ENCODE data around the gene HIP1R.

Gene HIP1R

GRCh38 chr12:122830517-122831214 is 4.6 kb upstream of the HIP1R start (continued):
- TF ChIP-seq ZNF10 (tag by site-specific recombination; IDR thresholded peaks at IDR 0.05): peak; percentile 48; the same call in 1 of the 2 replicates
- TF ChIP-seq ZNF274 (IDR thresholded peaks at IDR 0.05; ENCODE audit: low read length): no peak
- no peak for TF ChIP-seq ZNF274 (tag by site-specific recombination; IDR thresholded peaks at IDR 0.05; ENCODE audit: borderline replicate concordance)

DNA sequence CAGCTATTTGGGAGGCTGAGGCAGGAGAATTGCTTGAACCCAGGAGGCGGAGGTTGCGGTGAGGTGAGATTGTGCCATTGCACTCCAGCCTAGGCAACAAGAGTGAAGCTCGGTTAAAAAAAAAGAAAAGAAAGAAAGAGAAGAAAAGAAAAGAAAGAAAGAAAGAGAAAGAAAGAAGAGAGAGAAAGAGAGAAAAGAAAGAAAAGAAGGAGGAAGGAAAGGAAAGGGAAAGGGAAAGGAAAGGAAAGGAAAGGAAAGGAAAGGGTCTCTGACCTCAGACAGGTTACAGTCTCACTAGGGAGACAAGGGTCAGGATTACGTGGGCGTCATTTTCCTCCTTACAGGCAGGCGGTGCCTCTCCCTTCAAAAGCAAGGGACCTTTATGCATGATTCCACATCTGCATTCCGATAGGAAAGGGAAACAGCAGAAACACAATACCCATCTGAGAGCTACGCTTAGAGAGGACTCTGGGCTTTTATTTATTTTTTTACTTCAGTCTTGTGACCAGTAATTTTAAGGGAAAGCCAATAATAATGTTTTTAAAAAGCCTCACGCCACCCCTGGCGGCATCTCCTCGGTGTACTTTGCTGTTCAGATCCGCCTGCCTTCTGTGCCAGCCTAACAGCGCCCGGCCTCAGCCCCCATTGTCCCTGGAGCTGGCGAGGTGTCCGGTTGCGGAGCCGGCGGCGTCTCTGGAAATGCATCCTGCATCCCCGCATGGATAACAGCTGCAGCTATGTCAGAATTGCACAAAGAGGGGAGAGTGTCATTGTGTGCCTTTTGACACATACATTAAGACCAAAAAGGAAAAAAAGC is 945 bp upstream of the HIP1R start:
- H3K27ac ChIP-seq (ENCODE audit: extremely low read depth, low read depth, low read length): peak overlapping the region; percentile 34; the same call in 1 of the 2 replicates
- POLR2A ChIA-PET: interaction anchor here (0.6 to 1.2 kb wide), 4 partner anchors 8 to 365 kb away, joined by 3 to 5 read pairs (median 4); no protein-coding TSS in a partner anchor
- TF ChIP-seq ZNF843 (tag by site-specific recombination; IDR thresholded peaks at IDR 0.05) (0 out of 2 replicates have a peak, but pooled peaks have one; percentile 18), ZNF335 (tag by site-specific recombination; conservative IDR thresholded peaks at IDR 0.05) (peak; percentile 93), ZNF544 (tag by site-specific recombination; IDR thresholded peaks at IDR 0.05) (no peak), GLI4 (tag by site-specific recombination; IDR thresholded peaks at IDR 0.05) (no peak), BCL11A (tag by site-specific recombination; IDR thresholded peaks at IDR 0.05; ENCODE audit: low read depth) (peak; percentile 43; the same call in 1 of the 2 replicates), HOXC10 (CRISPR knock-in tag; IDR thresholded peaks at IDR 0.05) (no peak), ZNF777 (tag by site-specific recombination; IDR thresholded peaks at IDR 0.05; ENCODE audit: borderline replicate concordance) (no peak), ZSCAN4 (tag by site-specific recombination; IDR thresholded peaks at IDR 0.05) (peak; percentile 84; the same call in 1 of the 2 replicates), ZNF654 (tag by site-specific recombination; IDR thresholded peaks at IDR 0.05; ENCODE audit: low read depth) (peak; percentile 2), ZEB2 (tag by site-specific recombination; IDR thresholded peaks at IDR 0.05) (peak; percentile 22; the same call in 1 of the 2 replicates), HOXA7 (CRISPR knock-in tag; IDR thresholded peaks at IDR 0.05; ENCODE audit: borderline replicate concordance) (no peak), SP2 (tag by site-specific recombination; IDR thresholded peaks at IDR 0.05) (peak; percentile 27; the same call in 1 of the 2 replicates), ZNF433 (tag by site-specific recombination; IDR thresholded peaks at IDR 0.05; ENCODE audit: low read depth) (no peak), ZNF37A (tag by site-specific recombination; IDR thresholded peaks at IDR 0.05) (no peak), ZNF366 (tag by site-specific recombination; conservative IDR thresholded peaks at IDR 0.05) (peak; percentile 96), ZXDB (tag by site-specific recombination; IDR thresholded peaks at IDR 0.05) (peak; percentile 56; the same call in 1 of the 2 replicates), KLF8 (tag by site-specific recombination; IDR thresholded peaks at IDR 0.05) (peak; percentile 41; the same call in 1 of the 2 replicates), ZNF23 (tag by site-specific recombination; IDR thresholded peaks at IDR 0.05; ENCODE audit: borderline replicate concordance) (no peak), ZBTB21 (tag by site-specific recombination; IDR thresholded peaks at IDR 0.05) (peak; percentile 37; the same call in 1 of the 2 replicates), CTCF (tag by site-specific recombination; IDR thresholded peaks at IDR 0.05) (peak; percentile 44; the same call in 1 of the 2 replicates), ZNF571 (tag by site-specific recombination; IDR thresholded peaks at IDR 0.05) (no peak), ZNF558 (tag by site-specific recombination; IDR thresholded peaks at IDR 0.05) (no peak)
- TF ChIP-seq, protein P1, sequence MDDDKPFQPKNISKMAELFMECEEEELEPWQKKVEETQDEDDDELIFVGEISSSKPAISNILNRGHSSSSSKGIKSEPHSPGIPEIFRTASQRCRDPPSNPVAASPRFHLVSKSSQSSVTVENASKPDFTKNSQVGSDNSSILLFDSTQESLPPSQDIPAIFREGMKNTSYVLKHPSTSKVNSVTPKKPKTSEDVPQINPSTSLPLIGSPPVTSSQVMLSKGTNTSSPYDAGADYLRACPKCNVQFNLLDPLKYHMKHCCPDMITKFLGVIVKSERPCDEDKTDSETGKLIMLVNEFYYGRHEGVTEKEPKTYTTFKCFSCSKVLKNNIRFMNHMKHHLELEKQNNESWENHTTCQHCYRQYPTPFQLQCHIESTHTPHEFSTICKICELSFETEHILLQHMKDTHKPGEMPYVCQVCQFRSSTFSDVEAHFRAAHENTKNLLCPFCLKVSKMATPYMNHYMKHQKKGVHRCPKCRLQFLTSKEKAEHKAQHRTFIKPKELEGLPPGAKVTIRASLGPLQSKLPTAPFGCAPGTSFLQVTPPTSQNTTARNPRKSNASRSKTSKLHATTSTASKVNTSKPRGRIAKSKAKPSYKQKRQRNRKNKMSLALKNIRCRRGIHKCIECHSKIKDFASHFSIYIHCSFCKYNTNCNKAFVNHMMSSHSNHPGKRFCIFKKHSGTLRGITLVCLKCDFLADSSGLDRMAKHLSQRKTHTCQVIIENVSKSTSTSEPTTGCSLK (tag by site-specific recombination; IDR thresholded peaks at IDR 0.05): no peak
- TF ChIP-seq, protein P2, sequence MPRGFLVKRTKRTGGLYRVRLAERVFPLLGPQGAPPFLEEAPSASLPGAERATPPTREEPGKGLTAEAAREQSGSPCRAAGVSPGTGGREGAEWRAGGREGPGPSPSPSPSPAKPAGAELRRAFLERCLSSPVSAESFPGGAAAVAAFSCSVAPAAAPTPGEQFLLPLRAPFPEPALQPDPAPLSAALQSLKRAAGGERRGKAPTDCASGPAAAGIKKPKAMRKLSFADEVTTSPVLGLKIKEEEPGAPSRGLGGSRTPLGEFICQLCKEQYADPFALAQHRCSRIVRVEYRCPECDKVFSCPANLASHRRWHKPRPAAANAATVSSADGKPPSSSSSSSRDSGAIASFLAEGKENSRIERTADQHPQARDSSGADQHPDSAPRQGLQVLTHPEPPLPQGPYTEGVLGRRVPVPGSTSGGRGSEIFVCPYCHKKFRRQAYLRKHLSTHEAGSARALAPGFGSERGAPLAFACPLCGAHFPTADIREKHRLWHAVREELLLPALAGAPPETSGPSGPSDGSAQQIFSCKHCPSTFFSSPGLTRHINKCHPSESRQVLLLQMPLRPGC (tag by site-specific recombination; IDR thresholded peaks at IDR 0.05): 0 out of 2 replicates have a peak, but pooled peaks have one; percentile 34

More for the DNA sequence above, 945 bp upstream of the HIP1R start:
- peaks cover 9% of the 10 kb centered on the region for H3K4me1 ChIP-seq (ENCODE audit: control insufficient read depth, insufficient read depth, low read length)
- peaks cover 0 to 3% of the 10 kb centered on the region in 2 experiments; a peak in 1 of 3 replicates for H3K36me3 ChIP-seq (ENCODE audit: control insufficient read depth in 2 of 2, insufficient read depth in 1 of 2, low read length in 2 of 2)
- no peaks in the 10 kb centered on the region for H3K9me3 ChIP-seq (ENCODE audit: control insufficient read depth, insufficient read depth, low read depth, low read length)
- CTCF ChIA-PET: interaction anchor here (0.7 to 0.9 kb wide), 4 partner anchors 38 to 203 kb away, joined by 3 to 4 read pairs (median 3); no protein-coding TSS in a partner anchor
- H3K4me3 ChIP-seq (ENCODE audit: low read depth, low read length): peak overlapping the region; percentile 69

Data from HEK293 (cell line).